ENCODE measurements around the gene PCARE. TPM values are rescaled to one million over a fixed set of nuclear protein-coding genes. Genes with fewer than 3 reads are reported as not detected.

Gene PCARE
- total and polyA plus RNA-seq, 2 donors (not counting 1 experiment from before 2014, with no cell fraction given) = not detected

Other genes starting within 250 kb of the PCARE start
- 20.3 and 23.0 TPM in 2 replicates for gene TRMT61B, start 204.2 kb downstream of the PCARE start, total RNA-seq
- gene TRMT61B, start 204.2 kb downstream of the PCARE start, polyA plus RNA-seq = 15.0 and 15.5 TPM in 2 replicates
- gene WDR43, start 179.9 kb downstream of the PCARE start, total RNA-seq = 48.6 and 51.0 TPM in 2 replicates
- 22.5 and 28.7 TPM in 2 replicates for gene WDR43, start 179.9 kb downstream of the PCARE start, polyA plus RNA-seq
- gene TOGARAM2, start 93.2 kb downstream of the PCARE start, total RNA-seq = 0.25 and 0.58 TPM in 2 replicates
- gene TOGARAM2, start 93.2 kb downstream of the PCARE start, polyA plus RNA-seq = 0.33 and 0.61 TPM in 2 replicates
- gene CLIP4, start 40.9 kb upstream of the PCARE start, total RNA-seq = 20.0 and 20.8 TPM in 2 replicates
- 3.3 and 4.0 TPM in 2 replicates for gene CLIP4, start 40.9 kb upstream of the PCARE start, polyA plus RNA-seq

Data from B cell (primary cell).